GM13976 (cell line): ENCODE measurements around the gene TAF4.

Source experiments
- DNase-seq: peaks from one replicate; pipeline ENCODE4 v3.0.0; 2012; ENCODE audit warnings: low spot score
- in situ Hi-C: fragments of 300-500 bp; cut with MboI; formaldehyde crosslinking; loops from one replicate; pipeline ENCODE4 v1.12.0; 2022; ENCODE audit warnings: low sequenced_read_pairs, mixed read lengths, inconsistent platforms; ENCODE audit not compliant: unreplicated experiment
- TF ChIP-seq, protein P1 (sequence below): IDR thresholded peaks from 2 replicates; pipeline ENCODE4 v1.5.1; 2012; ENCODE audit warnings: borderline replicate concordance, mild to moderate bottlenecking; ENCODE audit not compliant: insufficient read depth; ENCODE audit errors: extremely low read depth, missing control alignments, control extremely low read depth

The TAF4 gene

DNA sequence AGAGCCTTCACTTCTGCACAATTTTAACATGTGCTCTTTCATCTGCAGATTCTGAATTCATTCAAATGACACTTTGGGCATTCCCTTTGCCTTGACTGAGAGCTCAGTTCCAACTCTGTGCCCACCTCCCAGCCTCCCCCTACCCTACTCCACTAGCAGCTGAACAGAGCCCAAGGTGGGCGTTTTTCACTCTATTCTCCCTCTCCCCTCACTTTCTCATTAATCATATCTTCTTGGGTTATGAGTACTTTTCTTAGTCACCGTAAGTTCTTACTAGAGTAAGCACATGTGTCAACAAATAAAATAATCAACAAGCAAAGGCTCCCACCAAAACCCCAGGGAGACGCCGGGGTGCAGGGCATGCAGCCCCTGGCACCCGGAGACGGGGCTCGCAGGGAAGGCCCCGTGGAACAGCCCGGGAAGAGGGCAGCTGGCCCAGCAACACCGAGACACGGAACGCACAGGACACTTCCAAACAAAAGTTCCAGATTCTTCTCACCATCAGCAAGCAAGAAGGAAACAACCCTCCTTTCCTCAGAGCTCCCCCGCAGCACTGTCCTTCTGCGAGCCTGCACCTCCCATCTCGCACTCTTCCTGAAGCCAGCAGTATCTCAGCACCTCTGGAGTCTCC is 34.1 kb downstream of the TAF4 start:
- in situ Hi-C loops, result no loop called here
- TF ChIP-seq, protein P1, sequence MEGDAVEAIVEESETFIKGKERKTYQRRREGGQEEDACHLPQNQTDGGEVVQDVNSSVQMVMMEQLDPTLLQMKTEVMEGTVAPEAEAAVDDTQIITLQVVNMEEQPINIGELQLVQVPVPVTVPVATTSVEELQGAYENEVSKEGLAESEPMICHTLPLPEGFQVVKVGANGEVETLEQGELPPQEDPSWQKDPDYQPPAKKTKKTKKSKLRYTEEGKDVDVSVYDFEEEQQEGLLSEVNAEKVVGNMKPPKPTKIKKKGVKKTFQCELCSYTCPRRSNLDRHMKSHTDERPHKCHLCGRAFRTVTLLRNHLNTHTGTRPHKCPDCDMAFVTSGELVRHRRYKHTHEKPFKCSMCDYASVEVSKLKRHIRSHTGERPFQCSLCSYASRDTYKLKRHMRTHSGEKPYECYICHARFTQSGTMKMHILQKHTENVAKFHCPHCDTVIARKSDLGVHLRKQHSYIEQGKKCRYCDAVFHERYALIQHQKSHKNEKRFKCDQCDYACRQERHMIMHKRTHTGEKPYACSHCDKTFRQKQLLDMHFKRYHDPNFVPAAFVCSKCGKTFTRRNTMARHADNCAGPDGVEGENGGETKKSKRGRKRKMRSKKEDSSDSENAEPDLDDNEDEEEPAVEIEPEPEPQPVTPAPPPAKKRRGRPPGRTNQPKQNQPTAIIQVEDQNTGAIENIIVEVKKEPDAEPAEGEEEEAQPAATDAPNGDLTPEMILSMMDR, result no peak
- DNase-seq, result no peak

DNA sequence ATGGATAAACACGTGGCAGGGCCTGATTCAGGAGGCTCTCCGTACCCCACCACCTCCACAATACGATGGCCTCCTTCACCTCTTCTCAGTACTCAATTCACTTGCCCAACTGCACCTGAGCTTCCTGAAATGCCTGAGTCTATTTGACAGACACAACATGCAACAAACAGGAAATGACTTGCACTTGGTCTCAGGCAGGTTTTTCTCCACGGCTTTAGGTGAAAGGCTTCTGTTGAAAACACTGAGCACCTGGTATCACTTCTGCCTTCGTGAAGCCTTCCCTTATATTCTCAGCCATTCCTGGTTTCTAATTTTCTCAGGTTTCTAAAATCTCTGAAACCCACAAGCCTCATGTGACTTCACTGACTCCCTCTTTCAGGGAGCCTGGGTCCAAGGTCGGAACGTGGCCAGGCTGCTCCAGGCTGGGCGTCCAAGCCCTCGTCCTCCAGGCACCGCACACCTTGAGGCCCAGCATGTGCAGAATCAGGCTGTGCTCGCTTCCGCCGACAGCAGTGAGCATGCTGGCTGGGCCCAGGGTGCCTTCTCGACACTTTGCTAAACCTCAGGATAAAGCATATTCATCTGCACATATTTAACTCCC is 34.7 kb downstream of the TAF4 start:
- in situ Hi-C loops, result no loop called here
- DNase-seq, result peak; percentile 78
- TF ChIP-seq, protein P1, result no peak

DNA sequence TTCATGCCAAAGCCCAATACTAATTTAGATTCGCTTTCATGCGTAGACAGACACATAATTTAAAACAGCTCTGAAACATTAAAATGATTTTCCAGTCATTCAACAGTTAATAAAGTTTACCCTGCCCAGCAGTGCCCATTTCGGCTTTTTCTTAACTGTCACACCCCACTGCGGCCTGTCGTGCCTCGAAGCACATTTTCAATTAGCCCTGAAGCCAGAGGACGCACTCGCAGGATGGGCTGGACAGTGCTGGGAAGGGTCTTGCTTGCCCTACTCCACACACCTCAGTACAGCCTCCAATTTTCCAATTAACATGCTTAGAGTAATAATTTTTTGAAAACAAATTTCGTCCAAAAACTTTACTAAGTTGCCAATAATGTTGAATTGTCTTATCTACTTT is 35.3 kb downstream of the TAF4 start:
- in situ Hi-C loops, result no loop called here
- DNase-seq, result no peak
- TF ChIP-seq, protein P1, result no peak

DNA sequence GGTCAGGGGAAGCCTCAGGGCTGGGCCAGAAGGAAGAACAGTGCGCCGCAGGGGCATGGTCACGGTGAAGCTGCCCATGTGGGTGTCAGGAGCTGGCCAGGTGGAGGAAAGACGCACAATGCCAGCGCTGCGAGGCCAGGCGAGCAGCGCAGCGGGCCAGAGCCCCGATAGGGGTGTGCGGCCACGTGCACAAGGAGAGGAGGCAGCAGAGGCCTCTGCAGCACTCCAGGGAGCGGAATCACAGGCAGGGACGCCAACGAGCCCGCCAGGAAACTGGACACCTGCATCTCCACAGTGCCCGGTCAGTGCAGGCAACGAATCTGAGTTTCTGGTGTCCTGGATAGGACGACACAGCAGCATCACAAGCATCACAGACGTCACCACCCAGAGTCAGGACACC is 35.7 kb downstream of the TAF4 start:
- DNase-seq, result no peak
- in situ Hi-C loops, result no loop called here
- TF ChIP-seq, protein P1, result no peak

DNA sequence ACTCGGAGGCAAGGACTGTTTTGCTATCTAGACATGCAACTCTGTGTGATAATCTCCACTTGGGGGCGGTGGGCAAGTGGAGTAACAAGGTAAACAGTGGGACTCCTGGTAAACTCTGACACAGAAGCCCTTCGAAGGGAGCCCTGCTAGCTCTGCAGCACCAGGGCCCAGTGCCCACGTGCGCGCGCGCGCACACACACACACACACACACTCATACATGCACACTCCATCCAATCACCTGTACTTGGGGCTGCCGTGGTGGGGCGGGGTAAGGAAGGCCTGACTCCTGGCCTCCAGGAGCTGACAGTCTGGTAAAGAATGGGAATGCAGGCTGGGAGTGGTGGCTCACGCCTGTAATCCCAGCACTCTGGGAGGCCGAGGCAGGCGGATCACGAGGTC is 36.4 kb downstream of the TAF4 start:
- TF ChIP-seq, protein P1, result no peak
- no peak for DNase-seq
- in situ Hi-C loops, result no loop called here

DNA sequence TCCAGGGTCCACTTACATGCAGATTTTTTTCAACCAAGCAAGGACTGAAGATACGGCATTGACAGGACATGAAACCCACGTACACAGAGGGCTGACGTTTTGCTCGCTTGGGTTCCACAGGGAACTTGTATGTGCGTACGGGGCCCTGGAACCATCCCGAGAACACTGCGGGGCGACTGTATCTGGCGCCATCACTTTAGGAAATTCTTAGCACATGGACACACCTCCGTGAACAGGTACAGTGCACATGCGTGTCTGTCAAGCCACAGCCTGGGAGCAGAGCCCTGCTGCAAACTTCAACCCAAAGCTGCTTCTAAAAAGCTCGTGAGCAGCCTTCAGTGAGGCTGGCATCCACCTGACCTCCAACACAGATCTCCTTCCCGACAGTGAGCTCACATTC is 37.3 kb downstream of the TAF4 start:
- DNase-seq, result no peak
- in situ Hi-C loops, result no loop called here
- TF ChIP-seq, protein P1, result no peak
